Activated CD8-positive, alpha-beta memory T cell treated with anti-CD3 and anti-CD28 coated beads for 48 hours (primary cell): Measurements from ENCODE around the gene CLK3.

ENCODE experiments used
- DNase-seq, 3 experiments: peaks; one replicate each; pipeline ENCODE4 v3.0.0-alpha.2; 2020; ENCODE audit warnings: low read depth in 2 of 3, low spot score in 2 of 3

Gene CLK3

GRCh38 chr15:74676801-74677200, 61.2 kb downstream of the CLK3 start:
- no peak for DNase-seq
